ENCODE data around the gene ABCC1. TPM values are rescaled to one million over a fixed set of nuclear protein-coding genes. Genes with fewer than 3 reads are reported as not detected.
"Not testable (repeated sequence)": the region's sequence is repeated elsewhere in the genome, so short reads cannot be mapped to it uniquely, and the experiment has no call there.

The ABCC1 gene
- total and polyA plus RNA-seq, 2 of the 8 experiments (the other 6 are each of a cell fraction or from before 2014, with no cell fraction given), result 42.6 to 66.8 TPM

GRCh38 chr16:16181748-16182147 is 232.3 kb downstream of the ABCC1 start:
- H3K4me2 ChIP-seq (ENCODE audit: insufficient read depth in 1 of 2, low read depth in 2 of 2, low read length in 2 of 2); H3K4ac ChIP-seq (replicated peaks; ENCODE audit: insufficient read length, low read depth, low read length); H3K79me1 ChIP-seq (ENCODE audit: low read depth, low read length); H2BK120ac ChIP-seq (replicated peaks; ENCODE audit: low read depth, low read length); H4K20me1 ChIP-seq (replicated peaks in 1 of 2; ENCODE audit: control insufficient read depth in 1 of 2, insufficient read depth in 2 of 2, low read length in 2 of 2); H2BK12ac ChIP-seq (ENCODE audit: low read depth, low read length); H4K8ac ChIP-seq (ENCODE audit: extremely low read depth, insufficient read depth, low read length); H3K23me2 ChIP-seq (ENCODE audit: low read depth, low read length); H2BK5ac ChIP-seq (ENCODE audit: low read depth, low read length); H4K5ac ChIP-seq (ENCODE audit: insufficient read length, low read depth, low read length); H2BK15ac ChIP-seq (ENCODE audit: low read length); H3K36me3 ChIP-seq (ENCODE audit: control insufficient read depth in 2 of 4, insufficient read depth in 4 of 4, low read length in 3 of 4); H3K14ac ChIP-seq (ENCODE audit: insufficient read length); H3K27ac ChIP-seq (ENCODE audit: low read depth, low read length); H3K9me3 ChIP-seq (ENCODE audit: insufficient read depth in 2 of 2, low read depth in 1 of 2, low read length in 1 of 2); H3K79me2 ChIP-seq (ENCODE audit: control insufficient read depth in 1 of 2, insufficient read depth in 2 of 2, low read length in 2 of 2); H3K23ac ChIP-seq (ENCODE audit: insufficient read length); DNase-seq (ENCODE audit: low read depth in 1 of 2, low spot score in 2 of 2); H3K27me3 ChIP-seq (replicated peaks in 1 of 4; ENCODE audit: control insufficient read depth in 3 of 4, extremely low read depth in 1 of 4, insufficient read depth in 3 of 4, low read length in 3 of 4); H4K91ac ChIP-seq (replicated peaks; ENCODE audit: insufficient read length, low read length); H3K56ac ChIP-seq (replicated peaks; ENCODE audit: insufficient read length, low read depth, low read length); H2BK20ac ChIP-seq (ENCODE audit: low read length); H2AK5ac ChIP-seq (ENCODE audit: low read depth, low read length); H3K18ac ChIP-seq (ENCODE audit: extremely low read depth, low read length); H2AFZ ChIP-seq (ENCODE audit: low read length); H3K4me3 ChIP-seq (ENCODE audit: extremely low read depth in 1 of 4, insufficient read depth in 2 of 4, low read depth in 3 of 4, low read length in 4 of 4); H3K9ac ChIP-seq (replicated peaks in 1 of 4; ENCODE audit: extremely low read depth in 1 of 4, low read depth in 3 of 4, low read length in 3 of 4); FAIRE-seq; H3K4me1 ChIP-seq (replicated peaks in 1 of 4; ENCODE audit: control insufficient read depth in 3 of 4, insufficient read depth in 4 of 4, low read length in 3 of 4): not testable (repeated sequence)
- 91% methylated on average over 3 of the region's 3 CpGs; no CpG with 5 or more reads in 1 of the 2 experiments for WGBS, 2 experiments (ENCODE audit: extremely low coverage in 1 of 2, insufficient coverage in 1 of 2, insufficient read length in 1 of 2, insufficient replicate concordance in 2 of 2, low coverage in 1 of 2, low lambda C conversion rate in 2 of 2, missing lambda C conversion rate in 1 of 2)
- ChIA-PET POLR2A (ENCODE audit: partially characterized antibody) (interaction anchor here (0.9 to 1.4 kb wide), 2 partner anchors 10 to 18 kb away, joined by 3 to 5 read pairs; no protein-coding TSS in a partner anchor), CTCF (ENCODE audit: partially characterized antibody) (interaction anchor here (1.1 to 1.4 kb wide), 5 partner anchors 13 to 404 kb away, joined by 3 to 4 read pairs (median 3); no protein-coding TSS in a partner anchor)
